ENCODE results near the gene NECTIN3.

The NECTIN3 gene

DNA sequence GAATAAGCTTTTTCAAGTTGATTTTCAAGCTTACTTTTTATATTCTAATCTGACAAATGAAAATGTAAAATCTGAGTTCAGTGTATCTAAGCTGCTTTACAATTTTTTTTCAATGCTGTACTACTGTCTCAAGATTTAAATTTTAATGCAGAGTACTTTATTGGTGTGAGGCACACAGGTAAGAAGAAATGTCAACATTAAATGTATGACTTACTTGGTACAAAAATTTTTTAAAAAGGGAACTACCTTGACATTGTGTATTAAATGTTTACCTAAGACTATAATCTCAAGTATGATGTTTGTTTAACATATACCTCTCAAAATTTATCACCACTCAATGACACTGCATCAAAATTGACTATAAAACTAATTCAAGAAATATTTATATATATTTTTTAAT lies 62.7 kb downstream of the NECTIN3 start:
- TF ChIP-seq, protein P1, sequence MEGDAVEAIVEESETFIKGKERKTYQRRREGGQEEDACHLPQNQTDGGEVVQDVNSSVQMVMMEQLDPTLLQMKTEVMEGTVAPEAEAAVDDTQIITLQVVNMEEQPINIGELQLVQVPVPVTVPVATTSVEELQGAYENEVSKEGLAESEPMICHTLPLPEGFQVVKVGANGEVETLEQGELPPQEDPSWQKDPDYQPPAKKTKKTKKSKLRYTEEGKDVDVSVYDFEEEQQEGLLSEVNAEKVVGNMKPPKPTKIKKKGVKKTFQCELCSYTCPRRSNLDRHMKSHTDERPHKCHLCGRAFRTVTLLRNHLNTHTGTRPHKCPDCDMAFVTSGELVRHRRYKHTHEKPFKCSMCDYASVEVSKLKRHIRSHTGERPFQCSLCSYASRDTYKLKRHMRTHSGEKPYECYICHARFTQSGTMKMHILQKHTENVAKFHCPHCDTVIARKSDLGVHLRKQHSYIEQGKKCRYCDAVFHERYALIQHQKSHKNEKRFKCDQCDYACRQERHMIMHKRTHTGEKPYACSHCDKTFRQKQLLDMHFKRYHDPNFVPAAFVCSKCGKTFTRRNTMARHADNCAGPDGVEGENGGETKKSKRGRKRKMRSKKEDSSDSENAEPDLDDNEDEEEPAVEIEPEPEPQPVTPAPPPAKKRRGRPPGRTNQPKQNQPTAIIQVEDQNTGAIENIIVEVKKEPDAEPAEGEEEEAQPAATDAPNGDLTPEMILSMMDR (IDR thresholded peaks at IDR 0.05; ENCODE audit: low read depth, low read length), result no peak
- no peak for DNase-seq (ENCODE audit: low read depth, low spot score)
- in situ Hi-C loops (cut with HindIII; ENCODE audit: low sequenced_read_pairs), result no loop called here
- H3K4me3 ChIP-seq (ENCODE audit: low read depth, low read length), result no peak overlapping the region

DNA sequence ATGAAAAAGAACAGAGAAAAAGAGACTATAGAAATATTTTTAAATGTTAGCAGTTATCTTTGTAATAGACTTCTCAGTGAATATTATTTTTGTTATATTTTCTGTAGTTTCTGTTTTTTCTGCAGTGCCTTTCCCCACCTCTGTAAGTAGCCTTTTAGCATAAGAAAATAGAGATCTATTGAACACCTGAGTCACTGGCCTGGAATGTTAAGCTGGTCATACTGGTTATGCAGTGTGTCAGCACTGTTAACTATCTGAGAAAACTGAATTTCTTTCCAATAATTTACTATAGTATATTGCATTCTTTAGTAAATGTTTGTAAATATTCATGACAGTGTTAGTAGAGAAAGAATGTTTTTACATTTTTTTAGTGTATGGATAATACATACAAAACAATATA lies 79.8 kb downstream of the NECTIN3 start:
- peak; percentile 76 for DNase-seq (ENCODE audit: low read depth, low spot score)
- H3K4me3 ChIP-seq (ENCODE audit: low read depth, low read length), result no peak overlapping the region
- TF ChIP-seq, protein P1 (IDR thresholded peaks at IDR 0.05; ENCODE audit: low read depth, low read length), result no peak
- in situ Hi-C loops (cut with HindIII; ENCODE audit: low sequenced_read_pairs), result no loop called here

DNA sequence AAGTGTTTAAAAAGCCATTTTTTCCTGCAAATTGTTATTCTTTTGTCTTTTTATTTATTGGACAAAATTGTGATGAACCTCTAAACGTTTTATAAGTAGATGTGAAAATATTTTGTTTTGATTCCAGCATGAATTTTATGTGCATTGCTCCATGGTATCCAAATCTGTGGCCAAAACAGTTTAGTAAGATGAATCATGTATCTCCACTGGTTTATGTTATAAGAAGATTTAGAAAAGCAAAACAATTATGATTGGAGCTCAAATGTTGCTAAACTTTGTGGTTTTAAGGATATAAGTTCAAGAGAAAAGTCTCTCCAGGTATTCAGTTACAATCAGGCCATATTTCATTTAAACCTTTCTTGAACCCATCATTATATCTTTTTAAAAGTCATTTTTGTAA lies 80.9 kb downstream of the NECTIN3 start:
- DNase-seq (ENCODE audit: low read depth, low spot score), result peak; percentile 25
- in situ Hi-C loops (cut with HindIII; ENCODE audit: low sequenced_read_pairs), result no loop called here
- H3K4me3 ChIP-seq (ENCODE audit: low read depth, low read length), result no peak overlapping the region
- TF ChIP-seq, protein P1 (IDR thresholded peaks at IDR 0.05; ENCODE audit: low read depth, low read length), result no peak

DNA sequence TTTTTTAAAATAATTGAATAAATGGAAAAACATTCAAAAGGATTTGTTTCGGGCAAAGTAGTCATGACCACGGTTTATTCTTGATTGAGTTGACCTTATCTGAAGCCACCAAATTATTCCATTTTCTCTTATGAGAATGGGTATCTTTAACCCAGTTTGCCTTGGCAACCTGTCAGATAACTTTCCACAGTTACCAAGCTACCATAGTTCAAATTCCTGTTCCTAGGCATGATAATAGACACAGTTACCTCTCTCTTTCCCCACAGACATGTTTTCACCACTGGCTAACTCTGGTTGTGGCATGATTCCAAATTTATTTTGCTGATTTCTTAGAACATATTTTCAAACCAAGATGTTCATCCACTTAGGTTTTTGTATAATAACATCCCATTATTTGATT lies 84.9 kb downstream of the NECTIN3 start:
- in situ Hi-C loops (cut with HindIII; ENCODE audit: low sequenced_read_pairs), result no loop called here
- no peak overlapping the region for H3K4me3 ChIP-seq (ENCODE audit: low read depth, low read length)
- DNase-seq (ENCODE audit: low read depth, low spot score), result peak; percentile 20
- TF ChIP-seq, protein P1 (IDR thresholded peaks at IDR 0.05; ENCODE audit: low read depth, low read length), result no peak

DNA sequence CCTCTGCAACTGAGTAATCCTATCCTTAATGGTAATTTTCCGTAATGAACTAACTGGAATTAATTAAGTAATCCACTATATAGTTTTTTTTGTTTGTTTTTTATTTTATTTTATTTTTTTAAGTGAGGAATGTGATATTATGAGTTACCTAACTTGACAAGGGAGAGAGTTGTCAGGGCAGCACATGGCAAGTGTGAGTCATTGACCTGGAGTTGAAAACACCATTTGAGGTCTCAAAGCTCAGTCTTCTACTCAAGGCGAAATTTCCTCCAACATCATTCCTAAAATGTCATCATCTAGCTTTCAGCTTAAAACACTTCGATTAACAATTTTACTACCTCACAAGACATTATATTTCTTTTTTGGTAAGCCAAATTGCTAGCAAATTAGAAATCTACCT lies 87.8 kb downstream of the NECTIN3 start:
- DNase-seq (ENCODE audit: low read depth, low spot score), result peak; percentile 22
- TF ChIP-seq, protein P1 (IDR thresholded peaks at IDR 0.05; ENCODE audit: low read depth, low read length), result no peak
- in situ Hi-C loops (cut with HindIII; ENCODE audit: low sequenced_read_pairs), result no loop called here
- no peak overlapping the region for H3K4me3 ChIP-seq (ENCODE audit: low read depth, low read length)

DNA sequence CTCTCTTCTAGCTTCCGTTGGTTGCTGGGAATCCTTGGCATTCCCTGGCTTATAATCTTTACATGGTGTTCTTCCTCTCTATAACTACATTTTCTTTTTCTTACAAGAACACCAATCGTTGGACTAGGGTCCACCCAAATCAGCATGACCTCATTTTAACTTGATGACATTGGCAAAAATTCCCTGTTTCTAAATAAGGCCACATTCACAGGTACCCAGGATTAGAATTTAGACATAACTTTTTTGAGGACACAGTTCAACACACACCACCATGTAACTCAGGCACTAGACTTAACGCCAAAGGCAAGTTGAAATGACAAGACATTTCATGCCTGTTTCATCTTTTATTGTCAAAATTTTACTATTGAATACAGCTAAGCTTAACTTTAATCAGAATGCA lies 93.0 kb downstream of the NECTIN3 start:
- in situ Hi-C loops (cut with HindIII; ENCODE audit: low sequenced_read_pairs), result no loop called here
- H3K4me3 ChIP-seq (ENCODE audit: low read depth, low read length), result no peak overlapping the region
- DNase-seq (ENCODE audit: low read depth, low spot score), result no peak
- TF ChIP-seq, protein P1 (IDR thresholded peaks at IDR 0.05; ENCODE audit: low read depth, low read length), result no peak

DNA sequence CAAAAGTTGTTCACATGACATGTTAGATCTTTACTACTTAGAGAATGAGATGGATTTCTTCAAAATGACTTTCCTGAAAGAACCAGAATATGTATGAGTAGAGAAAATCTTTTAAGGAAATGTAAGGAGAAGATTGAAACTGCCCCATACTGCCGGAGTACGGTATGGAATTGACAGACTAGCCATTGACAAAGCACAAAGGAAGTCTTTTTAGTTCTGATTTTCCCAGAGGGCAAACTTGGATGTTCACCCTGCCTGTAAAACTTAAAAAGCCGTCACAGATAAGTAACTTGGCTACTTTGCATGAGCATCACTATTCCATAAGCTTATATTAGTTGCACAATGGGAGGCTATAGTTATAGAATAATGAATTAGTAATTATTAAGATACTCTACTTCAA lies 93.8 kb downstream of the NECTIN3 start:
- in situ Hi-C loops (cut with HindIII; ENCODE audit: low sequenced_read_pairs), result no loop called here
- H3K4me3 ChIP-seq (ENCODE audit: low read depth, low read length), result no peak overlapping the region
- TF ChIP-seq, protein P1 (IDR thresholded peaks at IDR 0.05; ENCODE audit: low read depth, low read length), result no peak
- DNase-seq (ENCODE audit: low read depth, low spot score), result no peak

Measured in astrocyte of the spinal cord (primary cell).